ENCODE data around the gene TANC1. TPM values are rescaled to one million over a fixed set of nuclear protein-coding genes. Genes with fewer than 3 reads are reported as not detected.

The TANC1 gene
- total RNA-seq, 2 experiments from 2014 or later = 0.70 to 0.92 TPM

GRCh38 chr2:159065313-159065712 lies 96.9 kb downstream of the TANC1 start:
- no peaks in the 10 kb centered on the region for H3K4me1 Mint-ChIP-seq (ENCODE audit: low read depth)
- CTCF ChIA-PET = no interaction called here
- ATAC-seq (no peak), DNase-seq (no peak)
- no peaks in the 10 kb centered on the region for H3K36me3 Mint-ChIP-seq (ENCODE audit: low read depth)
- no peak for TF ChIP-seq CTCF (IDR thresholded peaks at IDR 0.05)
- H3K27me3 Mint-ChIP-seq = no peaks in the 10 kb centered on the region
- no peaks in the 10 kb centered on the region for H3K9me3 Mint-ChIP-seq
- no peak overlapping the region for H3K4me3 Mint-ChIP-seq
- H3K27ac Mint-ChIP-seq = no peak overlapping the region
- POLR2A ChIA-PET = no interaction called here
- intact Hi-C loops (cut with micrococcal nuclease) = no loop called here

- Mint-ChIP-seq H3K4me1 (ENCODE audit: low read depth) (no peaks in the 10 kb centered on the region), H3K4me3 (no peak overlapping the region), H3K27me3 (no peaks in the 10 kb centered on the region), H3K27ac (no peak overlapping the region), H3K36me3 (ENCODE audit: low read depth) (no peaks in the 10 kb centered on the region), H3K9me3 (no peaks in the 10 kb centered on the region)
- no peak for TF ChIP-seq CTCF (IDR thresholded peaks at IDR 0.05)
- POLR2A ChIA-PET = no interaction called here
- DNase-seq (no peak), ATAC-seq (no peak)
- CTCF ChIA-PET = no interaction called here
- intact Hi-C loops (cut with micrococcal nuclease) = no loop called here
Observed at GRCh38 chr2:159065891-159066290, 97.5 kb downstream of the TANC1 start.

GRCh38 chr2:159066541-159067156 lies 98.2 kb downstream of the TANC1 start:
- intact Hi-C loops (cut with micrococcal nuclease) = no loop called here
- DNase-seq = no peak
- CTCF ChIA-PET = no interaction called here
- no peaks in the 10 kb centered on the region for H3K27me3 Mint-ChIP-seq
- POLR2A ChIA-PET = no interaction called here
- H3K9me3 Mint-ChIP-seq = no peaks in the 10 kb centered on the region
- H3K36me3 Mint-ChIP-seq (ENCODE audit: low read depth) = no peaks in the 10 kb centered on the region
- H3K4me3 Mint-ChIP-seq = no peak overlapping the region
- no peak overlapping the region for H3K27ac Mint-ChIP-seq
- no peak for TF ChIP-seq CTCF (IDR thresholded peaks at IDR 0.05)
- H3K4me1 Mint-ChIP-seq (ENCODE audit: low read depth) = no peaks in the 10 kb centered on the region
- ATAC-seq = no peak

GRCh38 chr2:159067971-159068370 lies 99.5 kb downstream of the TANC1 start:
- Mint-ChIP-seq H3K27me3 (no peaks in the 10 kb centered on the region), H3K27ac (no peak overlapping the region), H3K36me3 (ENCODE audit: low read depth) (no peaks in the 10 kb centered on the region), H3K9me3 (no peaks in the 10 kb centered on the region), H3K4me1 (ENCODE audit: low read depth) (no peaks in the 10 kb centered on the region), H3K4me3 (no peak overlapping the region)
- intact Hi-C loops (cut with micrococcal nuclease) = no loop called here
- ATAC-seq (no peak), DNase-seq (no peak)
- ChIA-PET CTCF (interaction anchor here (0.8 kb wide), 1 partner anchor 18 kb away, joined by 3 read pairs; no protein-coding TSS in a partner anchor), POLR2A (no interaction called here)
- no peak for TF ChIP-seq CTCF (IDR thresholded peaks at IDR 0.05)

GRCh38 chr2:159069229-159069628 lies 100.8 kb downstream of the TANC1 start:
- H3K27me3 Mint-ChIP-seq = no peaks in the 10 kb centered on the region
- no peak overlapping the region for H3K27ac Mint-ChIP-seq
- no peaks in the 10 kb centered on the region for H3K9me3 Mint-ChIP-seq
- ChIA-PET CTCF (no interaction called here), POLR2A (no interaction called here)
- DNase-seq (no peak), ATAC-seq (no peak)
- no peaks in the 10 kb centered on the region for H3K36me3 Mint-ChIP-seq (ENCODE audit: low read depth)
- H3K4me3 Mint-ChIP-seq = no peak overlapping the region
- intact Hi-C loops (cut with micrococcal nuclease) = no loop called here
- H3K4me1 Mint-ChIP-seq (ENCODE audit: low read depth) = no peaks in the 10 kb centered on the region
- no peak for TF ChIP-seq CTCF (IDR thresholded peaks at IDR 0.05)
